Measurements from ENCODE around the gene SPRYD3. TPM values are rescaled to one million over a fixed set of nuclear protein-coding genes. Genes with fewer than 3 reads are reported as not detected.
A peak's percentile ranks its signal among the peaks of the same experiment; 100 is the strongest.

Gene SPRYD3
- total and polyA plus RNA-seq, 12 donors = 20.5 to 63.9 (median 47.4) TPM

DNA sequence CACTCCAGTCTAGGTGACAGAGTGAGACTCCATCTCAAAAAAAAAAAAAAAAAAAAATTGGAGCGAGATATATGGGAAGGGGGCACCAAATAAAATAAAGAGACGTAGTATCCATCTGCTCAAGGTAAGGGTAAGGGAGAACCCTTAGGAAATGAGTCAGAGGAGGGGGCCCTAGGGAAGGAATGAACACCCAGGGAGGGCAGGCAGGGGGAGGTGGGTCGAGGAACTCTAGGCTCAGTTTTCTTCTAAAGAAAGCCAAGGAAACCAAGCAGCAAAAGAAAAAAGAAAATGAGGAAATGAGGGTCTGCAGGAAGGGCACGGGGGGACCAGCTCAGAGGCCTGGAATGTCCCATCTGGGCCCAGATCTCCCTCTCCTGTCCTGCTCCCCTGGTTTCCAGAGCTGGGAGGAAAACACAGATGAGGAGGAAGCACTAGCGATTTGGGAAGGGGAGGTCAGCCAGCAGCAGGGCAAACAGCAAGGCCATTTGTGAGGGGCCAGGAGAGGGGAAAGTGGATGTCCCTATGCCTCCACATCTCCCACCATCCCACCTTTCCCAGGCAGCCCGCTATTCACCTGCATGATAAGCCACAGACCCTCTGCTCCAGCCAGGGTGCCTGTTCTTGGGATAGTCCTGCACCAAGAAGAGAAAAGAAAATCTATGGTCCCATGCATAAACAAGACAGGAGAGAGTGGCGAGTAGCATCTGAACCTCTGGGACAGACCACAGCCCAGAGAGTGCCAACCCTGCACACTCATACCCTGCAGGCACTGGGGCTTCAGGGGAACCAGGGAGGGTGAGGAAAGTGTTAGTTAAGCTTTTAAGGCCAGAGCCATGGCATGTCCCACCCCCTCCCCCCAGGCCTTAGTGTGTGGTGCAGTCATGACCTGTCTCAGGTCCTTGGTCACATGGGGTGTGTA is 11.9 kb downstream of the SPRYD3 start:
- Histone ChIP-seq H3K27ac (peak overlapping the region in 6 of 10 donors; percentile 37 to 88 (median 79)), H3K4me1 (peaks cover 63 to 100% (median 87%) of the 10 kb centered on the region in 9 donors), H3K4me3 (no peak overlapping the region), H3K36me3 (peaks cover 0 to 88% (median 25%) of the 10 kb centered on the region in 9 donors), H3K9me3 (no peaks in the 10 kb centered on the region), H3K27me3 (no peaks in the 10 kb centered on the region)
- DNase-seq (no peak), ATAC-seq (no peak)
- TF ChIP-seq, protein P1, sequence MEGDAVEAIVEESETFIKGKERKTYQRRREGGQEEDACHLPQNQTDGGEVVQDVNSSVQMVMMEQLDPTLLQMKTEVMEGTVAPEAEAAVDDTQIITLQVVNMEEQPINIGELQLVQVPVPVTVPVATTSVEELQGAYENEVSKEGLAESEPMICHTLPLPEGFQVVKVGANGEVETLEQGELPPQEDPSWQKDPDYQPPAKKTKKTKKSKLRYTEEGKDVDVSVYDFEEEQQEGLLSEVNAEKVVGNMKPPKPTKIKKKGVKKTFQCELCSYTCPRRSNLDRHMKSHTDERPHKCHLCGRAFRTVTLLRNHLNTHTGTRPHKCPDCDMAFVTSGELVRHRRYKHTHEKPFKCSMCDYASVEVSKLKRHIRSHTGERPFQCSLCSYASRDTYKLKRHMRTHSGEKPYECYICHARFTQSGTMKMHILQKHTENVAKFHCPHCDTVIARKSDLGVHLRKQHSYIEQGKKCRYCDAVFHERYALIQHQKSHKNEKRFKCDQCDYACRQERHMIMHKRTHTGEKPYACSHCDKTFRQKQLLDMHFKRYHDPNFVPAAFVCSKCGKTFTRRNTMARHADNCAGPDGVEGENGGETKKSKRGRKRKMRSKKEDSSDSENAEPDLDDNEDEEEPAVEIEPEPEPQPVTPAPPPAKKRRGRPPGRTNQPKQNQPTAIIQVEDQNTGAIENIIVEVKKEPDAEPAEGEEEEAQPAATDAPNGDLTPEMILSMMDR (IDR thresholded peaks at IDR 0.05) = no peak
- WGBS, 2 donors = 67 to 73% methylated on average over 7 of the region's 7 CpGs
- intact Hi-C loops (cut with DNase I) = loop anchor here (2.0 to 10.0 kb wide), 5 partner anchors 31 to 130 kb away; partner anchors contain the start of gene SOAT2 (in 2 of the 10)

DNA sequence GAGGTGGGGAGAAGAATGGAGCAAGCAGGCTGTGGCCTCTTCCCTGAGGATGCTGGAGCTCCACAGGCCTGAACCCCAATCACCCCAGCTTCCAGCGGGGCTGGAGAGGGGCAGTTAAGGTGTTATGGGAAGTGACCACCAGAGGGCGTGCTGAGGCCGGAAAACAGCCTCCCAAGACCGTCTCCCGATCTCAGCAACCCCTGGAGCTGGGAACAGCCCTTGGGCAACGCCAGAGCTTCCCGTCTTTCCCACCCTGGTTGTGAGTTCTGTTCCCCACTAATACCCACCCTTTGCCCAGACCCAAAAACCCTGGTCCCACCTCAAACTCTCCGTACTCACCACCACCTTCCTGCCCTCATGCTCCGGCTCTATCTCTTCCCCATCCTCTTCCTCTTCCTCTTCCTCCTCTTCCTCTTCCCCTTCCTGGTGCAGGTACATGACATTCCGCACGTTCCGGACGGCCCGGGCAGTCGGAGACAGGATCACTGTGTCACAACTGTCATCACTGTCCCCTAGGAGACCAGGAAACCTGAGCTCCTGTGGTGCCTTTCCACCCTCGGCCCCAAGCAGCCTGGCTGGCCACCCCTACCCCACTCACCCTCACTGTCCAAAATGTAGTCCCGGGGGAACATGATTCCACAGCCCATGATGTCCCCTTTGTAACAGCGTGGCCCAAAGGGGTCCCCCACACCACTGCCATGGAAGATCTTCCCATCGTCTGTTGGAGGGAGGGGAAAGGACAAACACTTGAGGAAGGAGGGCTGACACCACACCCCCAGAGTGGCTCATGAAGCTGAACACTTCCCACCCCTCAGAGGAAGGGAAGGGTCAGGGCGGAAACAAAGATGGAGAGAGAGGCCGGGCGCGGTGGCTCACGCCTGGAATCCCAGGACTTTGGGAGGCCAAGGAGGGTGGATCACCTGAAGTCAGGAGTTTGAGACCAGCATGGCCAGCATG is 12.9 kb downstream of the SPRYD3 start:
- DNase-seq = peak; percentile 82 to 86
- Histone ChIP-seq H3K36me3 (peaks cover 0 to 96% (median 34%) of the 10 kb centered on the region in 9 donors), H3K4me1 (peaks cover 62 to 100% (median 87%) of the 10 kb centered on the region in 9 donors), H3K4me3 (no peak overlapping the region), H3K27me3 (no peaks in the 10 kb centered on the region), H3K9me3 (no peaks in the 10 kb centered on the region), H3K27ac (peak overlapping the region in 9 of 10 donors; percentile 17 to 88 (median 78))
- ATAC-seq = peak; percentile 56 to 77 (median 66)
- intact Hi-C loops (cut with DNase I) = loop anchor here (1.0 to 10.0 kb wide), 7 partner anchors 33 to 131 kb away; partner anchors contain the start of gene SOAT2 (in 2 of the 10)
- WGBS, 2 donors = 30 to 31% methylated on average over 24 of the region's 24 CpGs
- TF ChIP-seq, protein P1 (IDR thresholded peaks at IDR 0.05) = peak; percentile 87 to 96 (median 90)

DNA sequence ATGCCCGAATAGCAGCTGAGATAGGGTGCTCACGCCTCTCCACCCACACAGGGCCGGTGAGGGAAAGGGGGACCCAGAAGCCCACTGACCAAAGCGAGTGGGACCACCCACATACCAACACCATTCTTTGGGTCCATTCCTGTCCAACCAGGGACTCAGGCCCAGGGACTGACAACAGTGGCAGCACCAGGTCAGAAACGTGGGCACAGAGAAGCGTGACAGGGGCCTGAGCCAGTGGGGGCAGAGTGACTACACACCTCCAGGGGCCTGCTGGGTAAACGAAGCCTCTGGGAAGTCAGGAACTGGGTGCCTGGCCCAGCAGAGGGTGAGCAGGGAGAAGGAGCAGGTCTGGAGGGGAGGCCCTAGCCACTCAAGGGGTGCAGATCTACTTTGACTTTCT is 13.7 kb downstream of the SPRYD3 start:
- Histone ChIP-seq H3K4me1 (peaks cover 62 to 100% (median 89%) of the 10 kb centered on the region in 9 donors), H3K27ac (peak overlapping the region in 9 of 10 donors; percentile 17 to 88 (median 78)), H3K4me3 (no peak overlapping the region), H3K36me3 (peaks cover 0 to 98% (median 35%) of the 10 kb centered on the region in 9 donors), H3K27me3 (no peaks in the 10 kb centered on the region), H3K9me3 (no peaks in the 10 kb centered on the region)
- ATAC-seq = peak in 5 of 8 donors; percentile 0 to 3 (median 1)
- intact Hi-C loops (cut with DNase I) = loop anchor here (2.0 to 10.0 kb wide), 6 partner anchors 33 to 132 kb away; partner anchors contain the start of gene SOAT2 (in 2 of the 10)
- TF ChIP-seq, protein P1 (IDR thresholded peaks at IDR 0.05) = no peak
- peak in 1 of 2 donors; percentile 11 for DNase-seq
- whole genome bisulfite sequencing, 2 donors = 64 to 71% methylated on average over 7 of the region's 7 CpGs
